ENCODE measurements around the gene RNF220. TPM values are rescaled to one million over a fixed set of nuclear protein-coding genes. Genes with fewer than 3 reads are reported as not detected.

Gene RNF220
- total and polyA plus RNA-seq, 2 experiments from 2014 or later = 47.4 to 123 TPM

DNA sequence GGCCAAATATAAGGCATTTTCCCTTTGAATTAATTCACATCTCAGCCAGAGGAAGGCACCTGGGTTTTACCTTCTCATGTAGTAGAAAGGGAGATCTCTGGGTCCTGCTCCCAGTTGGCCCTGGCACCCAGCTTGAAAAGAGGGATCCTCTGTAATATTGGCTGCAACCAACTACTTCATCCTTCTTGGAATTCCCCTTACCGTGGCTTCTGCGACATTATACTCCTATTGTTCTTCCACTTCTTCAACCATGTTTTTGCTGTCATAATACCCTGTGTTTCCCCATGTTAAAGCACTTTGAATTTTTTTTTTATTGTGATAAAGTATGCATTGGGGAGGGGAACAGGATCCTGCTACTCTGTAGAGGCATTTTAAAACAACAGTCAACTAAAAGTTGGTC is 26.8 kb downstream of the RNF220 start:
- no peaks in the 10 kb centered on the region for H3K4me1 ChIP-seq (ENCODE audit: insufficient read depth)
- no peaks in the 10 kb centered on the region for H3K79me2 ChIP-seq (ENCODE audit: insufficient read depth)
- H3K9me3 ChIP-seq (ENCODE audit: low read depth) = no peaks in the 10 kb centered on the region
- peaks cover 41% of the 10 kb centered on the region for H3K27me3 ChIP-seq (replicated peaks; ENCODE audit: insufficient read depth)
- H3K9me2 ChIP-seq (ENCODE audit: insufficient read depth) = no peaks in the 10 kb centered on the region
- TF ChIP-seq EZH2 (IDR thresholded peaks at IDR 0.05; ENCODE audit: insufficient read depth, poor library complexity, severe bottlenecking) = no peak
- no peak overlapping the region for H3K4me3 ChIP-seq
- no peaks in the 10 kb centered on the region for H4K20me1 ChIP-seq (ENCODE audit: insufficient read depth)
- H3K9ac ChIP-seq = no peak overlapping the region
- in situ Hi-C loops (cut with MboI) = no loop called here
- no peaks in the 10 kb centered on the region for H3F3A ChIP-seq (ENCODE audit: insufficient read depth)
- H3K27ac ChIP-seq = no peak overlapping the region
- no peak for DNase-seq
- no peak overlapping the region for H2AFZ ChIP-seq
- no peaks in the 10 kb centered on the region for H3K36me3 ChIP-seq (ENCODE audit: low read depth)
- WGBS, 2 experiments (ENCODE audit: low coverage in 1 of 2, low lambda C conversion rate in 2 of 2, missing lambda C conversion rate in 2 of 2) = 88 to 90% methylated on average over 2 of the region's 2 CpGs
- H3K4me2 ChIP-seq (ENCODE audit: unreplicated experiment) = no peak overlapping the region

- no peaks in the 10 kb centered on the region for H4K20me1 ChIP-seq (ENCODE audit: insufficient read depth)
- TF ChIP-seq EZH2phosphoT487 (IDR thresholded peaks at IDR 0.05; ENCODE audit: insufficient read depth, low read depth) = no peak
- no peak for TF ChIP-seq EZH2 (IDR thresholded peaks at IDR 0.05; ENCODE audit: insufficient read depth, poor library complexity, severe bottlenecking)
- no peaks in the 10 kb centered on the region for H3K4me1 ChIP-seq (ENCODE audit: insufficient read depth)
- no peak overlapping the region for H3K4me3 ChIP-seq
- H3K4me2 ChIP-seq (ENCODE audit: unreplicated experiment) = no peak overlapping the region
- in situ Hi-C loops (cut with MboI) = no loop called here
- H3K79me2 ChIP-seq (ENCODE audit: insufficient read depth) = no peaks in the 10 kb centered on the region
- 82 to 86% methylated on average over 2 of the region's 2 CpGs for WGBS, 2 experiments (ENCODE audit: low coverage in 1 of 2, low lambda C conversion rate in 2 of 2, missing lambda C conversion rate in 2 of 2)
- DNase-seq = no peak
- H3K27me3 ChIP-seq (replicated peaks; ENCODE audit: insufficient read depth) = peaks cover 39% of the 10 kb centered on the region
- H2AFZ ChIP-seq = no peak overlapping the region
- H3K9me2 ChIP-seq (ENCODE audit: insufficient read depth) = no peaks in the 10 kb centered on the region
- no peaks in the 10 kb centered on the region for H3F3A ChIP-seq (ENCODE audit: insufficient read depth)
- H3K36me3 ChIP-seq (ENCODE audit: low read depth) = no peaks in the 10 kb centered on the region
- no peak overlapping the region for H3K27ac ChIP-seq
- no peak overlapping the region for H3K9ac ChIP-seq
- H3K9me3 ChIP-seq (ENCODE audit: low read depth) = no peaks in the 10 kb centered on the region
Measured at GRCh38 chr1:44433209-44433608, 28.2 kb downstream of the RNF220 start.

GRCh38 chr1:44436401-44437106 is 31.5 kb downstream of the RNF220 start:
- Histone ChIP-seq H3K36me3 (ENCODE audit: low read depth) (no peaks in the 10 kb centered on the region), H3K27ac (no peak overlapping the region), H3K4me3 (no peak overlapping the region), H3K27me3 (replicated peaks; ENCODE audit: insufficient read depth) (peaks cover 38% of the 10 kb centered on the region), H4K20me1 (ENCODE audit: insufficient read depth) (no peaks in the 10 kb centered on the region), H3K9me2 (ENCODE audit: insufficient read depth) (no peaks in the 10 kb centered on the region), H3K4me1 (ENCODE audit: insufficient read depth) (no peaks in the 10 kb centered on the region), H3K9ac (no peak overlapping the region), H2AFZ (no peak overlapping the region), H3K9me3 (ENCODE audit: low read depth) (no peaks in the 10 kb centered on the region), H3K79me2 (ENCODE audit: insufficient read depth) (no peaks in the 10 kb centered on the region), H3F3A (ENCODE audit: insufficient read depth) (no peaks in the 10 kb centered on the region), H3K4me2 (ENCODE audit: unreplicated experiment) (no peak overlapping the region)
- no peak for TF ChIP-seq EZH2phosphoT487 (IDR thresholded peaks at IDR 0.05; ENCODE audit: insufficient read depth, low read depth)
- no peak for TF ChIP-seq EZH2 (IDR thresholded peaks at IDR 0.05; ENCODE audit: insufficient read depth, poor library complexity, severe bottlenecking)
- in situ Hi-C loops (cut with MboI) = no loop called here
- no peak for DNase-seq
- WGBS, 2 experiments (ENCODE audit: low coverage in 1 of 2, low lambda C conversion rate in 2 of 2, missing lambda C conversion rate in 2 of 2) = 51 to 54% methylated on average over 5 of the region's 5 CpGs

DNA sequence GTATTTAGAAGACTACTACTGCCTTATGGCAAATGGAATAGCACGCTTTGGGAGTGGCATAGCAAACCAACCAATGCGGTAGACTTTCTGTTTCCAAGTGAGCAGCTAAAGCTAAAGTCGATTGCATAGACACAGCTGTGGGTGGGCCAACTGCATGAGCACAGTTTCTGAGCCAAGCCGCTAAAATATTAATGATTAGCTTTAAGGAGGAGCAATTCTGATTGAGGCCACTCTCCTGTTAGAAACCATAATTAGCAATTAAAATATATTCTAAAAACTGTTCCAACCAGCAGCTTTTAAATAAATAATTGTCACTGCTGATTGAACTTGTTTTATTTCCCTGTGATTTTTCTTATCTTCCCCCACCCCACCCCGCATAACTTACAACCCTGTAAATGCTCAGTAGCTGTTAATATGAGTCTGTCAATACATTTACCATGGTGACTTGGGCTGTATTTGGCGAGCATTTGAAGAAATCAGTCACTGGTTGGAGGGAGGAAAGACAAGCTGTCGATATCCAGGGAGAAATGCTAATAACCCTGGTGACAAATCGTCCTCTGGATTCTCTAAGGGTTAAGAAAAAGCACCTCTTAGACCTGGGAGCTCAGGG is 32.2 kb downstream of the RNF220 start:
- Histone ChIP-seq H3K9me2 (ENCODE audit: insufficient read depth) (no peaks in the 10 kb centered on the region), H3K4me2 (ENCODE audit: unreplicated experiment) (no peak overlapping the region), H3K27me3 (replicated peaks; ENCODE audit: insufficient read depth) (peaks cover 39% of the 10 kb centered on the region), H4K20me1 (ENCODE audit: insufficient read depth) (no peaks in the 10 kb centered on the region), H3K4me1 (ENCODE audit: insufficient read depth) (no peaks in the 10 kb centered on the region), H3K4me3 (no peak overlapping the region), H2AFZ (no peak overlapping the region), H3K36me3 (ENCODE audit: low read depth) (no peaks in the 10 kb centered on the region), H3K27ac (no peak overlapping the region), H3K9ac (no peak overlapping the region), H3F3A (ENCODE audit: insufficient read depth) (no peaks in the 10 kb centered on the region), H3K79me2 (ENCODE audit: insufficient read depth) (no peaks in the 10 kb centered on the region), H3K9me3 (ENCODE audit: low read depth) (no peaks in the 10 kb centered on the region)
- in situ Hi-C loops (cut with MboI) = no loop called here
- 49 to 50% methylated on average over 8 of the region's 8 CpGs for WGBS, 2 experiments (ENCODE audit: low coverage in 1 of 2, low lambda C conversion rate in 2 of 2, missing lambda C conversion rate in 2 of 2)
- TF ChIP-seq EZH2 (IDR thresholded peaks at IDR 0.05; ENCODE audit: insufficient read depth, poor library complexity, severe bottlenecking) (no peak), EZH2phosphoT487 (IDR thresholded peaks at IDR 0.05; ENCODE audit: insufficient read depth, low read depth) (no peak)
- no peak for DNase-seq
